Umbilical cord (tissue), 2 donors: ENCODE results near the gene CDKL5. TPM values are rescaled to one million over a fixed set of nuclear protein-coding genes. Genes with fewer than 3 reads are reported as not detected.
"Not testable (repeated sequence)": the region's sequence is repeated elsewhere in the genome, so short reads cannot be mapped to it uniquely, and the experiment has no call there.

ENCODE experiments used
- DNase-seq: peaks from one replicate; pipeline ENCODE4 v3.0.0-alpha.2; 2015; ENCODE audit warnings: low spot score
- total RNA-seq: library from RNA; depleted of rRNA; stranded (reverse); fragments of >200 nt; gene quantifications from one replicate; pipeline ENCODE4 v1.2.3, GENCODE V29; 2014; ENCODE audit warnings: low replicate concordance; ENCODE audit not compliant: insufficient read depth

Gene CDKL5
- total RNA-seq, 1 donor from 2014 or later, result 5.8 TPM

GRCh38 chrX:18575744-18576143 is 150.3 kb downstream of the CDKL5 start:
- DNase-seq, result no peak

- no peak for DNase-seq
Measured at GRCh38 chrX:18577400-18577799, 152.0 kb downstream of the CDKL5 start.

GRCh38 chrX:18578546-18578945 is 153.1 kb downstream of the CDKL5 start:
- DNase-seq, result no peak

- DNase-seq, result no peak
Measured at GRCh38 chrX:18579495-18579894, 154.1 kb downstream of the CDKL5 start.

GRCh38 chrX:18582910-18583493 is 157.6 kb downstream of the CDKL5 start:
- DNase-seq, result no peak

- not testable (repeated sequence) for DNase-seq
Measured at GRCh38 chrX:18589292-18589691, 163.9 kb downstream of the CDKL5 start.

GRCh38 chrX:18591834-18592233 is 166.4 kb downstream of the CDKL5 start:
- DNase-seq, result no peak

- DNase-seq, result no peak
Measured at GRCh38 chrX:18594079-18594478, 168.7 kb downstream of the CDKL5 start.

GRCh38 chrX:18596096-18596495 is 170.7 kb downstream of the CDKL5 start:
- DNase-seq, result no peak

GRCh38 chrX:18598413-18598812 is 173.0 kb downstream of the CDKL5 start:
- DNase-seq, result no peak

GRCh38 chrX:18607966-18608365 is 182.6 kb downstream of the CDKL5 start:
- peak; percentile 42 for DNase-seq

GRCh38 chrX:18613930-18614639 is 188.7 kb downstream of the CDKL5 start:
- DNase-seq, result no peak

GRCh38 chrX:18616688-18617406 is 191.4 kb downstream of the CDKL5 start:
- DNase-seq, result no peak

- DNase-seq, result peak; percentile 24
Measured at GRCh38 chrX:18617407-18617750, 192.0 kb downstream of the CDKL5 start.

- no peak for DNase-seq
Measured at GRCh38 chrX:18619288-18619687, 193.9 kb downstream of the CDKL5 start.

- no peak for DNase-seq
Measured at GRCh38 chrX:18620349-18620748, 194.9 kb downstream of the CDKL5 start.

- no peak for DNase-seq
Measured at GRCh38 chrX:18624599-18624998, 199.2 kb downstream of the CDKL5 start.

GRCh38 chrX:18630934-18631333 is 205.5 kb downstream of the CDKL5 start:
- no peak for DNase-seq

- DNase-seq, result no peak
Measured at GRCh38 chrX:18638398-18638797, 213.0 kb downstream of the CDKL5 start.

- no peak for DNase-seq
Measured at GRCh38 chrX:18639280-18639679, 213.9 kb downstream of the CDKL5 start.

- no peak for DNase-seq
Measured at GRCh38 chrX:18640686-18641085, 215.3 kb downstream of the CDKL5 start.

GRCh38 chrX:18643243-18643642 is 217.8 kb downstream of the CDKL5 start:
- DNase-seq, result no peak

- no peak for DNase-seq
Measured at GRCh38 chrX:18643853-18644252, 218.4 kb downstream of the CDKL5 start.
